GM23248 (cell line): Measurements from ENCODE around the gene ASB5. TPM values are rescaled to one million over a fixed set of nuclear protein-coding genes. Genes with fewer than 3 reads are reported as not detected.

ENCODE experiments used
- DNase-seq: peaks from one replicate; pipeline ENCODE4 v3.0.0-alpha.2; 2015
- H2AFZ ChIP-seq: fragments of 200-600 bp; sonication (generic); 2 replicates; pipeline ENCODE4 v1.6.1; 2016; ENCODE audit warnings: antibody characterized with exemption
- H3F3A ChIP-seq: fragments of 200-600 bp; sonication (generic); 2 replicates; pipeline ENCODE4 v1.6.1; 2016; ENCODE audit warnings: mild to moderate bottlenecking, antibody characterized with exemption, mixed run types; ENCODE audit not compliant: insufficient read depth
- H3K27ac ChIP-seq: fragments of 200-600 bp; sonication (generic); 2 replicates; pipeline ENCODE4 v1.5.1; 2016; ENCODE audit warnings: mild to moderate bottlenecking
- H3K27me3 ChIP-seq: fragments of 200-600 bp; sonication (generic); replicated peaks from 2 replicates; pipeline ENCODE4 v1.6.1; 2016; ENCODE audit warnings: mild to moderate bottlenecking; ENCODE audit not compliant: insufficient read depth
- H3K36me3 ChIP-seq: fragments of 200-600 bp; sonication (generic); 2 replicates; pipeline ENCODE4 v1.6.1; 2016; ENCODE audit warnings: low read depth, mild to moderate bottlenecking
- H3K4me1 ChIP-seq: fragments of 200-600 bp; sonication (generic); 2 replicates; pipeline ENCODE4 v1.6.1; 2016; ENCODE audit warnings: mild to moderate bottlenecking; ENCODE audit not compliant: insufficient read depth
- H3K4me2 ChIP-seq: fragments of 200-600 bp; sonication (generic); one replicate; pipeline ENCODE4 v1.6.1; 2016; ENCODE audit warnings: mild to moderate bottlenecking; ENCODE audit not compliant: unreplicated experiment
- H3K4me3 ChIP-seq: fragments of 200-600 bp; sonication (generic); 2 replicates; pipeline ENCODE4 v1.5.1; 2016; ENCODE audit warnings: mild to moderate bottlenecking
- H3K79me2 ChIP-seq: fragments of 200-600 bp; sonication (generic); 2 replicates; pipeline ENCODE4 v1.6.1; 2016; ENCODE audit warnings: mild to moderate bottlenecking; ENCODE audit not compliant: insufficient read depth
- H3K9ac ChIP-seq: fragments of 200-600 bp; sonication (generic); 2 replicates; pipeline ENCODE4 v1.6.1; 2016; ENCODE audit warnings: mild to moderate bottlenecking
- H3K9me2 ChIP-seq: fragments of 200-600 bp; sonication (generic); 2 replicates; pipeline ENCODE4 v1.6.1; 2016; ENCODE audit warnings: mixed run types, mild to moderate bottlenecking, moderate library complexity; ENCODE audit not compliant: insufficient read depth
- H3K9me3 ChIP-seq: fragments of 200-600 bp; sonication (generic); one replicate; pipeline ENCODE4 v1.6.1; 2017; ENCODE audit warnings: low read depth
- H4K20me1 ChIP-seq: fragments of 200-600 bp; sonication (generic); 2 replicates; pipeline ENCODE4 v1.6.0; 2016; ENCODE audit not compliant: insufficient read depth
- EZH2 ChIP-seq: fragments of 200-600 bp; sonication (generic); IDR thresholded peaks from 2 replicates; pipeline ENCODE4 v1.6.1; 2018; ENCODE audit warnings: antibody characterized with exemption, mild to moderate bottlenecking; ENCODE audit not compliant: insufficient read depth, poor library complexity, severe bottlenecking
- EZH2phosphoT487 ChIP-seq: fragments of 200-600 bp; sonication (generic); IDR thresholded peaks from 2 replicates; pipeline ENCODE4 v1.6.1; 2018; ENCODE audit warnings: antibody characterized with exemption, moderate library complexity, mild to moderate bottlenecking, low read depth; ENCODE audit not compliant: insufficient read depth
- WGBS, 2 experiments: methylation state at CpG; one replicate each; pipeline ENCODE4 v1.1.6; 2015 to 2017; ENCODE audit warnings: low lambda C conversion rate in 2 of 2, low coverage in 1 of 2; ENCODE audit errors: missing lambda C conversion rate in 2 of 2; 5-methylcytosine and 5-hydroxymethylcytosine counted together
- in situ Hi-C: fragments of 300-500 bp; cut with MboI; formaldehyde crosslinking; loops from 2 replicates; pipeline ENCODE4 v1.15.0; 2020
- polyA plus RNA-seq: library from polyadenylated mRNA; unstranded; fragments of >200 nt; fragmentation: Nextera tagmentation; extraction: Ambion mirVana; gene quantifications from 2 replicates; pipeline ENCODE4 v1.2.1, GENCODE V29; 2016
- total RNA-seq: library from RNA; depleted of rRNA; stranded (reverse); fragments of >200 nt; shearing (Covaris generic); gene quantifications from 2 replicates; pipeline ENCODE4 v1.2.3, GENCODE V29; 2014

Gene ASB5
- total and polyA plus RNA-seq, 2 experiments from 2014 or later, result not detected

DNA sequence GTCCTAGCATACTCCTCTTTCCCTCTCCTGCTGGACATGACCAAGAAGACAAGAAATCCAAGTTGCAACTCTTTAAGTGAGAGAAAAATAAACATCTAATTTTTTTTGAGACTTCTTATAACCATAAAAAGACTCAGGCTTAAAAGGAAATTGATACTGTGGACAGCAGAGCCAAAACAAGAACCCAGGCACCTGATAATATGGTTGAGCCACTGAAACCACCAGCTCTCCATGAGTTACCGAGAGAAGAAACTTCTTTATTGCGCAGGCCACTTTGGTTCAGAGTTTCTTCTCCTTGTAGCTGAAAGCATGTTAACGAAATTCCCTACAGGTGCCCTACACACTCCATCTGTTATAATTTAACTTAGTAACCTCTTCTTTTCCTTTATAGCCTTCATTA, 39.4 kb upstream of the ASB5 start:
- H3K9me2 ChIP-seq, result no peaks in the 10 kb centered on the region

DNA sequence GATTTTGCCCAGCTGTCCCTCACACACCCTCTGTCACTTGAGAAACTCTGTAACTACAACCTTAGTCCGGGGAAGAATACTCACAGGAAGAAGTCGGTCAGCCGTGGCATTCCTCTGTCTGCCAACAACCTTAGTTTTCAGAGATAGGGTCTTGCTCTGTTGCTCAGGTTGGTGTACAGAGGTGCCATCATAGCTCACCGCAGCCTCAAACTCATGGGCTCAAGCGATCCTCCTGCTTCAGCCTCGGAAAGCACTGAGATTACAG, 38.6 kb upstream of the ASB5 start:
- Histone ChIP-seq H3K79me2 (no peaks in the 10 kb centered on the region), H3K4me1 (peaks cover 7% of the 10 kb centered on the region; the same call in 1 of the 2 replicates), H3K4me2 (no peak overlapping the region), H4K20me1 (no peaks in the 10 kb centered on the region), H3K27ac (no peak overlapping the region), H3K36me3 (no peaks in the 10 kb centered on the region), H3F3A (no peaks in the 10 kb centered on the region), H3K9me2 (no peaks in the 10 kb centered on the region), H3K9me3 (no peaks in the 10 kb centered on the region), H3K4me3 (no peak overlapping the region), H2AFZ (no peak overlapping the region), H3K27me3 (no peaks in the 10 kb centered on the region), H3K9ac (no peak overlapping the region)
- 80 to 81% methylated on average over 6 of the region's 6 CpGs for WGBS, 2 experiments
- in situ Hi-C loops, result no loop called here
- no peak for TF ChIP-seq EZH2
- no peak for TF ChIP-seq EZH2phosphoT487
- no peak for DNase-seq

More for the DNA sequence above, 39.4 kb upstream of the ASB5 start:
- H3K4me1 ChIP-seq, result 0 out of 2 replicates have a peak, but pooled peaks cover 5% of the 10 kb centered on the region
- 80 to 87% methylated on average over 3 of the region's 3 CpGs for WGBS, 2 experiments
- in situ Hi-C loops, result no loop called here
- TF ChIP-seq EZH2 (no peak), EZH2phosphoT487 (no peak)
- 0 out of 2 replicates have a peak, but pooled peaks cover 2% of the 10 kb centered on the region for H3F3A ChIP-seq
- no peaks in the 10 kb centered on the region for H4K20me1 ChIP-seq
- H3K9ac ChIP-seq, result no peak overlapping the region
- no peaks in the 10 kb centered on the region for H3K9me3 ChIP-seq
- H3K79me2 ChIP-seq, result no peaks in the 10 kb centered on the region
- no peaks in the 10 kb centered on the region for H3K27me3 ChIP-seq
- no peak overlapping the region for H3K4me2 ChIP-seq
- no peak for DNase-seq
- H3K4me3 ChIP-seq, result no peak overlapping the region
- H3K36me3 ChIP-seq, result no peaks in the 10 kb centered on the region
- no peak overlapping the region for H2AFZ ChIP-seq
- no peak overlapping the region for H3K27ac ChIP-seq

DNA sequence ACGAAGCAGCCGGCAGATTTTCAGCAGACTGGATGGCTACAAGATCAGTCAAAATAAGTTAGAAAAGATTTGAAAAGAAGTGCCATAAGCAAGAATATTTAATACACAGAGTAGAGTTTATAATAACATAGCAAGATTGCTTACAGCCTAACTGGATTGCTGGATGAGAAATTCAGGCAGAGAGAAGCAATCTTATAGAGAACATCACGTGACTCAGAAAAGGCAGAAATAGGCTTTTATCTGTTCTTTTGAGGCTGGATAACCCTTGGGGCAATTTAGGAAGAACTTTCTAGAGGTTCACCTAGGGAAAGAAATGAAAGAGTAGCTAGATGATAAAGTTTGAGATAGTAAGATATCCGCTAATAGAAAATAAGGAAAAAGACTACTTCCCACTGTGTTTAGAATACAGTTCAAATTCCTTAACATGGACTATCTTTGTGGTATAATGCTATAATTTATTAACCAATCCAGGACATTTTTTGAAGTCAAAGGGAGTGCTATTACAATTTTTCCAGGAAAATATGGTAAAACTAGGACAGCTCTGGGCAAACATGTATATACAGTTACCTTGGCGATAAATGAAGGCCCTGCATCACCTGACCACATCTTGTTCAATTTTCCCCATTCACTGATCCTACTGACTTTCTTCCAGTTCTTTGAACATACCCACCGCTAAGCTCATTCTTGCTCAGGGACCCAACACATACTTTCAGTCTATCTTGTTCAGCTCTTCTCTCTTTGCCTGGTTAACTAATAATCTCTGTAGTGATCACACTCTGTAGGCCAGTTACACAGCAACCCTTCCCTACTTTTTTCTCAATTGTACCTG, 38.0 kb upstream of the ASB5 start:
- Histone ChIP-seq H3K4me2 (no peak overlapping the region), H3K9me2 (no peaks in the 10 kb centered on the region), H3K27me3 (no peaks in the 10 kb centered on the region), H3K27ac (no peak overlapping the region), H2AFZ (no peak overlapping the region), H3K79me2 (no peaks in the 10 kb centered on the region), H3F3A (no peaks in the 10 kb centered on the region), H3K4me1 (peaks cover 12% of the 10 kb centered on the region), H3K36me3 (no peaks in the 10 kb centered on the region), H3K9me3 (no peaks in the 10 kb centered on the region), H3K9ac (no peak overlapping the region), H3K4me3 (no peak overlapping the region), H4K20me1 (no peaks in the 10 kb centered on the region)
- 76 to 81% methylated on average over 6 of the region's 6 CpGs for WGBS, 2 experiments
- in situ Hi-C loops, result no loop called here
- DNase-seq, result no peak
- TF ChIP-seq EZH2phosphoT487 (no peak), EZH2 (no peak)

DNA sequence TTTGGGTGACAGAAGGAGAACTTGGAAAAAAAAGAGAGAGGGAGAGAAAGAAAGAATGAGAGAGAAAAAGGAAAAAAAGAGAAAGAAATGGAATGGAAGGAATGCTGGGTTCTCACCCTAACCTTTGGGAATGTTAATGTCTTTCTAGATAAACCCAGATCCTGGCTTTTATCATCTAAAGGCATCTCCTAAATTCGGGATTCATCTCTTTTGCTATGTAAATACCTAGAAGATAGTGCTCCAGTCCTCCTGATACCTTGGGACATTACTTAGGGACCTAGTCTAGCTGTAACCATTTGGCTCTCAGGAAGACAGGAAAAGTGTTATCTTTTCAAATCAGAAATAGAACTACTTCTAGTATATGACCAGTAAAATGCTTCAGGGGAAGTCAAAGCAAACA, 34.9 kb upstream of the ASB5 start:
- H3F3A ChIP-seq, result no peaks in the 10 kb centered on the region
- peaks cover 18% of the 10 kb centered on the region for H3K4me1 ChIP-seq
- H3K27me3 ChIP-seq, result no peaks in the 10 kb centered on the region
- no peaks in the 10 kb centered on the region for H3K79me2 ChIP-seq
- H3K4me3 ChIP-seq, result no peak overlapping the region
- no peak overlapping the region for H2AFZ ChIP-seq
- H3K36me3 ChIP-seq, result no peaks in the 10 kb centered on the region
- 8 to 10% methylated on average over 1 of the region's 1 CpG for WGBS, 2 experiments
- no peak overlapping the region for H3K4me2 ChIP-seq
- TF ChIP-seq EZH2 (no peak), EZH2phosphoT487 (no peak)
- no peak for DNase-seq
- H3K9ac ChIP-seq, result no peak overlapping the region
- H3K27ac ChIP-seq, result no peak overlapping the region
- no peaks in the 10 kb centered on the region for H3K9me3 ChIP-seq
- in situ Hi-C loops, result no loop called here
- no peaks in the 10 kb centered on the region for H3K9me2 ChIP-seq
- no peaks in the 10 kb centered on the region for H4K20me1 ChIP-seq
